AG04450 (cell line): ENCODE results near the gene CHM. TPM values are rescaled to one million over a fixed set of nuclear protein-coding genes. Genes with fewer than 3 reads are reported as not detected.

Experiments
- CTCF ChIA-PET: fragments of 300-600, 350-600 bp; formaldehyde crosslinking; extraction: SDS; loops from one replicate; lab custom pipeline; 2022; ENCODE audit warnings: antibody characterized with exemption, inconsistent platforms; lab: Charles Lee
- POLR2A ChIA-PET: fragments of 350-600 bp; formaldehyde crosslinking; extraction: SDS; loops from one replicate; lab custom pipeline; 2021; ENCODE audit warnings: antibody characterized with exemption, inconsistent platforms; lab: Yijun Ruan, JAX
- DNase-seq: peaks from one replicate; pipeline ENCODE4 v3.0.0-alpha.2; 2011; ENCODE audit warnings: low read depth, low spot score
- H3K27ac ChIP-seq: one replicate; pipeline ENCODE4 v1.5.1; 2012; ENCODE audit warnings: low read depth, low read length, control low read depth
- H3K27me3 ChIP-seq: one replicate; pipeline ENCODE4 v1.6.0; 2012; ENCODE audit warnings: low read length; ENCODE audit not compliant: control insufficient read depth, insufficient read depth
- H3K4me3 ChIP-seq: 2 replicates; pipeline ENCODE4 v1.5.1; 2011; ENCODE audit warnings: mild to moderate bottlenecking, low read depth, low read length, control low read depth
- H3K9me3 ChIP-seq: 2 replicates; pipeline ENCODE4 v1.5.1; 2012; ENCODE audit warnings: low read length; ENCODE audit not compliant: control insufficient read depth, insufficient read depth
- polyA plus RNA-seq: library from polyadenylated mRNA; depleted of rRNA; stranded (reverse); fragments of >200 nt; gene quantifications from 2 replicates; pipeline ENCODE4 v1.2.3, GENCODE V29; 2011
- TF ChIP-seq, protein P1 (sequence below): IDR thresholded peaks from 2 replicates; pipeline ENCODE4 v1.5.1; 2011; ENCODE audit warnings: low read depth, low read length, control low read depth, inconsistent platforms

The CHM gene
- polyA plus RNA-seq, 1 experiment = 20.6 TPM

DNA sequence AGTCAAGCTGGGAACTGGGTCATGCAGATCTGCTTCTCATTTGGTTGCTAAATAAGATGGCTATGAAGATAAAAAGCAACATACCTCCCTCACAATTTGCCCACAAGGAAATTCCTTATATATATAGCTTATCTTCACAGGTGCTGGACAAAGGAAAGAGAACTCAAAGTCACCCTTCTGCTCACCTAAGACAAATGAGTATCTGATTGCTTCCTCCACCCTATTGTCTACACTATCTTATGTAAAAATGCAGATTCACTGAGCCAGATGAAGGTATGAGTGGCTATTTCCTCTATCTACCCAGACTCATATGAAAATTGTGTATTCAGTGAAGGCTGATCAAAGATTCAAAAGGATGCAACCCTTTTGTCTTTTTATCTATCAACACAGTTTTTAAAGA, 50.8 kb downstream of the CHM start:
- POLR2A ChIA-PET = no interaction called here
- no peak for DNase-seq
- H3K9me3 ChIP-seq = no peaks in the 10 kb centered on the region
- H3K27ac ChIP-seq = no peak overlapping the region
- no peaks in the 10 kb centered on the region for H3K27me3 ChIP-seq
- CTCF ChIA-PET = no interaction called here
- no peak overlapping the region for H3K4me3 ChIP-seq
- TF ChIP-seq, protein P1, sequence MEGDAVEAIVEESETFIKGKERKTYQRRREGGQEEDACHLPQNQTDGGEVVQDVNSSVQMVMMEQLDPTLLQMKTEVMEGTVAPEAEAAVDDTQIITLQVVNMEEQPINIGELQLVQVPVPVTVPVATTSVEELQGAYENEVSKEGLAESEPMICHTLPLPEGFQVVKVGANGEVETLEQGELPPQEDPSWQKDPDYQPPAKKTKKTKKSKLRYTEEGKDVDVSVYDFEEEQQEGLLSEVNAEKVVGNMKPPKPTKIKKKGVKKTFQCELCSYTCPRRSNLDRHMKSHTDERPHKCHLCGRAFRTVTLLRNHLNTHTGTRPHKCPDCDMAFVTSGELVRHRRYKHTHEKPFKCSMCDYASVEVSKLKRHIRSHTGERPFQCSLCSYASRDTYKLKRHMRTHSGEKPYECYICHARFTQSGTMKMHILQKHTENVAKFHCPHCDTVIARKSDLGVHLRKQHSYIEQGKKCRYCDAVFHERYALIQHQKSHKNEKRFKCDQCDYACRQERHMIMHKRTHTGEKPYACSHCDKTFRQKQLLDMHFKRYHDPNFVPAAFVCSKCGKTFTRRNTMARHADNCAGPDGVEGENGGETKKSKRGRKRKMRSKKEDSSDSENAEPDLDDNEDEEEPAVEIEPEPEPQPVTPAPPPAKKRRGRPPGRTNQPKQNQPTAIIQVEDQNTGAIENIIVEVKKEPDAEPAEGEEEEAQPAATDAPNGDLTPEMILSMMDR = no peak

DNA sequence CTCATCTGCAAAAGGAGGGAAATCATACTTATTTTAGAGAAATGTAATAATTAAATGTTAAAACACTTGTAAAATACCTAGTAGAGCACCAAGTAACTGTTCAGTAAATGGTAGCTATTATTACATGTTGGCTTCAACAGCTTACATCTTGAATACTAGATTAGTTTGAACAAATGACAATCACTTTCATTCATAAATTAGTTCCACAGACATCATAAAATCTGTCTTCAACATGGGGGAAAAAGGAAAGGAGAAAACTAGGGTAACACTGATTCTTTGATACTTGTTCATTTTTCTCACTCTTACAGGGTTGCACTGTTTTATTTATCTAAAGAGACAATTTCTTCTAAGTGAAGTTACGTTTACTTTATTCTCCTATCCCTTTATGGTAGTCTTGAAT, 51.7 kb downstream of the CHM start:
- Histone ChIP-seq H3K27me3 (no peaks in the 10 kb centered on the region), H3K27ac (no peak overlapping the region), H3K9me3 (no peaks in the 10 kb centered on the region), H3K4me3 (no peak overlapping the region)
- ChIA-PET CTCF (no interaction called here), POLR2A (no interaction called here)
- TF ChIP-seq, protein P1 = no peak
- no peak for DNase-seq

DNA sequence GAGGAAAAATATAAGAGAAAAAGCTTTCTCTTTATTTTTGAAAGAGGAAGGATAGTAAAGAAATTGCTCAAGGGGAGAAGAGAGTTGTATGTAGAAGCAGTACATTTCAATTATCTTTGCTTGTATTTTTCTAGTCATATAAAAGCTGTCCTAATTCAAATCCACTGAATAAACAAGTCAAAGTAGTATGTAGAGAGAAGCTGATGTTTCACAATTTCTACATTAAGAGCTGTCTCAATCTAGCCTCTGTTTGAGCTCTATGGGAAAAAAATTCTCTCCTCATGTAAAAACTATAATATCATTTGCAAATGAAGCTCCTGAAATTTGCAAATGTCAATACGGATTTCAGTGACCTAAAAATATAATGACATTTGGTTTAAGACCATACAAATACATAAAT, 52.6 kb downstream of the CHM start:
- POLR2A ChIA-PET = no interaction called here
- TF ChIP-seq, protein P1 = no peak
- no peaks in the 10 kb centered on the region for H3K9me3 ChIP-seq

DNA sequence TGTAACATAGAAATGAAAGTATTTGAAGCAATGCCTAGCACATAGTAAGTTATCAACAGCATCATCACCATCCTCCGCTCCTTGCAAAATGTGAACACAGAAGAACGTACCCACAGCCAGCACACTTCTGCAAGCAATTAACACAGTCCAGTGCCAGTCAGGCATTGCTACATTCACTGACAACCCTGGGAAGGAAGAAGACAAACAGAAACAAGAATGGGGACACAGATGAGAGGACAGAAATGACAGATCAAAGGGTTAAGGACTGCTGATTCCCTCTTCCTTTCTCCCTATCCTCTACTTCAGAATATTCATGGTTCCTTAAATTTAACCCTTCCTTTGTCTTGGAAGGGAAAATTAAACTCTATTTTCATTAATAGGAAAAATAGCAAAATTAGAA, 53.1 kb downstream of the CHM start:
- ChIA-PET POLR2A (no interaction called here), CTCF (no interaction called here)
- Histone ChIP-seq H3K27me3 (no peaks in the 10 kb centered on the region), H3K27ac (no peak overlapping the region), H3K9me3 (no peaks in the 10 kb centered on the region), H3K4me3 (no peak overlapping the region)
- DNase-seq = no peak
- TF ChIP-seq, protein P1 = no peak

More for the DNA sequence above, 52.6 kb downstream of the CHM start:
- Histone ChIP-seq H3K4me3 (no peak overlapping the region), H3K27ac (no peak overlapping the region), H3K27me3 (no peaks in the 10 kb centered on the region)
- no peak for DNase-seq
- CTCF ChIA-PET = no interaction called here

DNA sequence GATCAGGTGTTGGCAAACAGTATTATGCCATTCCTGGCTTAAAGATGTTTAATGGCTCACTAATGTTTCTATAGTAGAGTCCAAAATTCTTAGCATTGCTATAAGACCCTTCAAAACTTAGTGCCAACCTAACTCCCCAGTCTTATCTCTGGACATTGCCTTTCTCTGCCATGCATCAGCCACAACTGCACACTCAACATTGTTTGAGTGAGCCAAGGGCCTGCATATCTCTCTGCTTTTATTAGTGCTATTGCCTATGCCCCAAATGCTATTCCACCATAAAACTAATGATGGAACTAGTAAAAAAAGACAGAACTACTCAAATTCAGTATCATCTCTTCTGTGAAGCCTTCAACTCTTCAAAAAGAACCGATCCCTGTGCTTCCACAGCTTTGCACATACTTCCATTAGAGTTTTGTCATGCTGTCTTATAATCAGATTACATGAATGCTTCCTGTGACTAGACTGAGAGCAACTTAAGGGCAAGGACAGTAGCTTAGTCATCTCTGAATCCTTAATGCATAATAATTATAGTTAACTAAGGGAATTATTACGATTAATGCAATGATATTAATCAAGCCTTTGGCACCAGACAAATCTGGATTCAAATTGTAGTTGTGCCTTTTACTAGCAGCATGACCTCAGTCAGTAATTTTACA, 53.7 kb downstream of the CHM start:
- H3K9me3 ChIP-seq = no peaks in the 10 kb centered on the region
- ChIA-PET CTCF (no interaction called here), POLR2A (no interaction called here)
- TF ChIP-seq, protein P1 = no peak
- no peak overlapping the region for H3K27ac ChIP-seq
- H3K4me3 ChIP-seq = no peak overlapping the region
- DNase-seq = no peak
- no peaks in the 10 kb centered on the region for H3K27me3 ChIP-seq
